Endothelial cell of hepatic sinusoid (primary cell): Measurements from ENCODE around the gene ITGB6.

ENCODE experiments used
- in situ Hi-C: cut with HindIII; loops from 2 replicates; pipeline ENCODE4 v1.10.0; 2017; ENCODE audit warnings: low sequenced_read_pairs

ITGB6 gene

DNA sequence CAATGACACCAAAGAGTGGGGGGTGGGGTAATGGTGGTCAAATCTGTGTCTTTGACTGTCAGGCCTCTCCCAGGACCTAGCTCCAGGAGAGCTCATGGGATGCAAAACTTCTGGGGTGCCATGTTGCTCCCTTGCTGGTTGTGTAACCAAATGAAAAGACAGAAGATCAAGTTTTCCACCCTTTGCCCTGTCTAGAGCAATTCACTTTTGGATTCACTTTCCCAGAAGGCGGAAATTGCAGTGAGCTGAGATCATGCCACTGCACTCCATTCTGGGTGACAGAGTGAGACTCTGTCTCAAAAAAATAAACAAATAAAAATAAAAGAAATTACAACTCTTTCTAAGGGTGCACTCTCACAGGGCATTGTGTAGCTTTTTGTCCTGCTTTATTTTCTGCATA, 102.7 kb downstream of the ITGB6 start:
- in situ Hi-C loops, result loop anchor here (25.0 kb wide), 1 partner anchor 865 kb away; no protein-coding TSS in a partner anchor

DNA sequence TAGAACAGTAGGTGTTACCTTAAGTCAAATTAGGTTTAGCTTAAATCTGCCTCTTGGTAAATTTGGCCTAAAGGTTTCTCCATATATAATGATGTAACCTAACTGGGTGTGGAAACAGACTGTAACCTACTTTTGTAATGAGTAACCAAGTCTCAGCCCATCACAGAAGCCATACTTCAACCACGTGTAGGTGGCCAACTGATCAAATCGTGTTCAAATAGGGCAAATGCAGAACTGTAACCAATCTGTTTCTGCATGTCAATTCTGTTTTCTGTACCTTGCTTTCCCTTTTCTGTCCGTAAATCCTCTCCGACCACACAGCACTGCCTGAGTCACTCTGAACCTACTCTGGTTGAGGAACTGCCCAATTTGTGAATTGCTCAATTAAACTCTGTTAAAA, 103.7 kb downstream of the ITGB6 start:
- in situ Hi-C loops, result loop anchor here (25.0 kb wide), 1 partner anchor 866 kb away; no protein-coding TSS in a partner anchor

DNA sequence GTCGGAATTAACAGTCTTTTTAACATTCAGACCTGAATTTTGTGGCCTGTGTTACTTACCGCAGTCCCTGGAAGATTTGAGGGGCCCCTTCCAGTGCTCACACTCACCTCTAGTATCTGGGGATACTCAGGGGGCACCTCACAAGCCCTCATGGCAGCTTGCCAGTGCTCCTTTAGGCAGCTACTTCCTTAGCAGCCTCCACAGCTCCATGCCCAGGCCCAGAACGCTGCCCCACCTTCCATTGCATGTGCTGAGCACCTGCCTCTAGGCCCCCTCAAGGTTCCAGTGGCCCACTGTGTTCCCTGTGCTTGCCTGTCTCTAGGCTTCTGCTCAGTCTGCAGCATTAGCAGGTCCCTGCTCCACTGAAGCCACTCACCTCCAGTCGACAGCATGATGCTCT, 107.6 kb downstream of the ITGB6 start:
- in situ Hi-C loops, result loop anchor here (25.0 kb wide), 1 partner anchor 870 kb away; no protein-coding TSS in a partner anchor

DNA sequence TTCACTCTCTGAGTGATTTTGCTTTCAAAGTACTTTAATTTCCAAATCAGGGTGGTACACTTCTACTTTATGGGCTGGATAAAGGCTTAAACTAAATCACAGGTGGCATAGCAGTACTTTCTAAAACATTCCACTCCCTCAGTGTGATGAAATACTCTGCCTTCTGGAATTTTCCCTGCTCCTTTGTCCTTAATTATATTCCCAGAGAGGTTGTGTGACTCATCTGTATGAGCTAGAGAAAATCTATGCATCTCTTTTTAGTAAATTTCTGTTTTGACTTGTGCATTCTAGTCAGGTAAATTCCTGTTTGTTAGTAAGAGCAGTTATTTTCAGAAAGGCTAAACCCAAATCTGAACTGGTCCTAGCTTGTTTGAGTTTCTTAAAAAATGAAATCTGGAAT, 108.7 kb downstream of the ITGB6 start:
- in situ Hi-C loops, result loop anchor here (25.0 kb wide), 1 partner anchor 871 kb away; no protein-coding TSS in a partner anchor

DNA sequence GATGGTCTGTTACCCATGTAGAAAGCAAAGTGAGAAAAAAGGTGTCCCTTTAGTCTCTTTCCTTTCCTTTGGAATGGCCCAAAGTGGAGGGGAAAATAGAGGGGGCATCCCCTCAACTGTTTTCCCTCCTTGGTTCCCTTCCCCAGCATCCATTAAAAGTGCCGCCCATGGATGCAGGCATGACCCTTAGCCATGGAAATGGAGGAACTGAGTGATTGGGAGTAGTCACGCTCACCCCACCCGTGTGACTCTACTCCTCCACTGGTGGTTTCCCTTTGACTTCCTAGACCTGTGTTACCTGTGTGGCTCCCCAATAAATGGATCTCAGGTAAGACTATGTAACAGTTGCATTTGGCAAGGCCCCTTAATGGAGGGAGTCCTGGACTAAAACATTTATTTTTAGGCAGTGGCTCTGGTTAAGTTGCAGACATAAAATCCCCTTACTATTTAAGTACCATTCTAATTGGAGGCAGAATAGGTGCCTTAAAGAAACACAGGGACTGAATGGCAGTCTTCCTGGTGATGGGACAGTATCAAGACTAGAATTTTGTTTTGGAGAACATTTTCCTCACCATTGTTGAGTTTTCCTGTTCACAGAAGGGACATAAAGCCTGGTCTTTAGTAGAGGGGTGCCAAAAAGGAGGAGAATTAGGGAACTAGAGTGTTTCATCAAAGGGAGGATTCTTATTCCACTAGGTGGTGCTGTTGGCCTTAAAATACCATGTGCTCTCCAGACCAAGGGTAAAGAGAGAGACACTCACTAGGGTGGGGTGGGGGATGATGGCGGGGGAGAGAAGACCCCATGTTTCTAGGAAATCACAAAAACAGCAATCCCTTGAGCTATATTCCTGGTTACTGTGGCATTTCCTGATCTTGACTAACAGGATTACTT, 112.0 kb downstream of the ITGB6 start:
- in situ Hi-C loops, result loop anchor here (25.0 kb wide), 1 partner anchor 874 kb away; no protein-coding TSS in a partner anchor

DNA sequence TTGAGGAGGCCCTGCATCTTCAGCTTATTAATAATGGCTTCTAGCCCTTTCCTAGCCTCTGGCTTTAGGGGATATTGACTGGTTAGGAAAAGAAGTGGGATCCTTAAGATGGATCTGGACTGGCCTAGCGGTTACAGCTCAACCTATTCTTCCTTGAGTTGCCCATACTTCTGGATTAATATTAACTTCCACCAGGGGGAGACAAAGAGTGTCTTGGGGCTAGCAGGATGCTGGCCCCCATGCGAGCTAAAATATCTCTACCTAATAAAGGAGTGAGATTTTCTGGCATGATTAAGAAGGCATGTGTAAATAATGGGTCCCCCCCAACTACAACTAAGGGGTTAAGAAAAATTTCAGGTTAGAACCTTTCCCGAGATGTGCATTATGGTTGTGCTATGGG, 114.4 kb downstream of the ITGB6 start:
- in situ Hi-C loops, result loop anchor here (25.0 kb wide), 1 partner anchor 877 kb away; no protein-coding TSS in a partner anchor

DNA sequence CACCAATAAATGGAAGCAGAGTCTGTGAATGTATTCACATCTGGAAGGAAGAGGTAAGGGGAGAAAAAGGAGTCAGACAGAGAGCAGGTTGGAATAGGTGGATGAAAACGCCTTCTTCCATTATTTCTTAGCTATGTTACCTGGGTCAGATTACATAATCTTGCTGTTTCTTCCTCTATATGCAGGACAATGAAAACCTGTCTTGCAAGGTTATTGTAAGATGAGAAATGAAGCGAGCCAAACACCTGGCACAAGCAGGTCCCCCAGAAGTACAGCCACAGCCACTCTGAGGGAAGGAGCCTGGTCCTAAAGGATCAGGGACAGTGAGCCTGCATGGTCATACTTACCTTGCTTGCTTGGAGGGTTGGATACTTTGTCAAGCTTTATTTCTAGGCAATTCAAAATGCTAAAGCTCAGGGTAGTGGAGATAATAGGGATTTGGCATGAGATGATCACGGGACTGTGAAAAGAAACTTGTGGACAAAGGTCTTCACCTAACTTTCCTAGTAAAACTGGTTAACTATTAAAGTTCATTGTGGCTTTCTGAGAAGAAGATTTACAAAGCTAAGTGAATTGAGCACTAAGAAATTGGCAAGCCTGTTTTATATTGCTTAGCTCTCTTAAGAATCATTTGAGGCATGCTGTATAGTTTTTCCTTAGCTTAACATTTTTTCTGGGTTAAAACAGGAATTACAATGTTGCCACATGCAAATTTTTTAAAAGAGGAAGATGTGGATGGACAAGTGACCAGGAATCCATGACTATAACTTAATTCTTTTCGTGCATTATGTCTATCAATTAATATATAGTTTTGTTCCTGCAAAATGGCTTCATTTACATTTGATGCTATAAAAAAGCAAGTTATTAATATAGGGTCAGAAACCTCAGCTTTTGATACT, 121.9 kb downstream of the ITGB6 start:
- in situ Hi-C loops, result loop anchor here (25.0 kb wide), 1 partner anchor 884 kb away; no protein-coding TSS in a partner anchor

DNA sequence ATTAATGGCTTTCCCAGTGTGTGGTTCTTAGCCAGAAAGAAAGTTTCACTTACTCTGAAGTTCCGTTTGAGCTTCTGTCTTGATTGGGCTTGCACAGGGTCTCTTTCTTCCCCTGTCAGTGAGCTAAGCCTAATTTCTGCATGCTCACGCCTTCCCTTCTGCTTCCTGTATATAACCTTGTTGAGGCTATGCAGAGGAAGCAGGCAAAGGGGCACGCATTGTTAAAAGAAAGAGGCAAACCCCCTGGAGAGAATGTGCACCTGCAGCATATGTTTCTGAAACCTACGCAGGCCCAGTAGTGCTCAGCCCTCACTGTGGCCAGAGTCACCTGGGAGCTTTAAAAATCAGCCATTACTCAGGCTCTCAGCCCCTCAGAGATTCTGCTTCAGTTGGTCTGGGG, 123.2 kb downstream of the ITGB6 start:
- in situ Hi-C loops, result loop anchor here (25.0 kb wide), 1 partner anchor 885 kb away; no protein-coding TSS in a partner anchor

DNA sequence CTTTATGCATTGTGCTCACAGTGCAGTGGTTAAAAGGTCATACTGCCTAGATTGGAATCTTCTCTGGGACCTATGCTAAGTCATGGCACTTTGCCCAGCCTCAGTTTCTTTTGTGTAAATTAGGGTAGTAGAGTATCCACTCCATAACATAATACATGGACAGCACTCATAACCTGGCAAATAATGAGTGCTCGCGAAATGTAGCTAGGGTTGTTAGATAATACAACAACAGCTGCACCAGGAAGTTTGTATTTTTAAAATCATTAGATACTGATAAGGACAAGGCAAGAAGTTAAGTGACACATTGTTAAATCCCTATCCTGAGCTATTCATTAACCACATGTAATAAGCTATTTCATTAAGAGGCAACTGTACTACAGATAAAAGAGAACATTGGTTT, 123.8 kb downstream of the ITGB6 start:
- in situ Hi-C loops, result loop anchor here (25.0 kb wide), 1 partner anchor 886 kb away; no protein-coding TSS in a partner anchor

DNA sequence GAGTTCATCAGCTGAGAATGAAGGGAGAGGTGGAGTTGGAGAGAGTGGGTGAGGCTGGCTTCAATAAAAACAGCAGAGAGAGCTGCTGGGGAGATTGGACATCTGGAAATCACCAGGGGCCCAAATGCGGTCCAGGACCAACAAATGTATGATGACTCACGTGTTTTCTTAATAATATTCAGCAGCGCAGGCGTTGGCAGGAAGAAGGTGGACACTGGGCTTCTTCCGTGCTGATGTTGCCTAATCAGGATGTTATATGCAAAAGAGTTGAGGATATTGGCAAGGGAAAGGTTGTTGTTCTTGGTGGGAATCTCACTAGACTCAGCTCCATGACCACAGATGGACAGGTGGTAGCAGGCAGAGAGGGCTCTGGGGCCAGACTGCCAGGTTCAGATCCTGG, 124.9 kb downstream of the ITGB6 start:
- in situ Hi-C loops, result loop anchor here (25.0 kb wide), 1 partner anchor 887 kb away; no protein-coding TSS in a partner anchor

DNA sequence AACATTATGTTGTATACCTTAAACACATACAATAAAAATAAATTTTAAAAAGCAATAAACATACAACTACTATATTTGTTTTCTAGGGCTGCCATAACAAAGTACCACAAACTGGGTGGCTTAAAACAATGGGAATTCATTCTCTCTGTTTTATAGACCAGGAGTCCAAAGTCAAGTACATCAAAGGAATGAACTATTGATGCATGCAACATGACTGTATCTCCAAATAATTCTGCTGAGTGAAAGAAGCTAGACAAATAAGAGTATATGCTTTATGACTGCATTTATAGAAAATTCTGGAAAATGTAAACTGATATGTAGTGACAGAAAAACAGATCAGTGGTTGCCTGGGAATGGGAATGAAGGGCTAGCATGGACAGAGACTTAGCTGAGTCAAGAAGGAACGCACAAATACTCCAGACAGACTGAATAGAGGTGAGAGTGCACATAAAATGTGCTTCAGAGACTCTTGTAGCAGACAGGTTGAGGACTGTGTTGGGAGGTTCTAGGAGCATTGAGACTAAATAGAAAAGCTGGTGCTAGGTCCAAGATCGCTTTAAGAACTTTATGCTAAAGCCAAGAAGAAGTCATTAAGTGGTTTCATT, 126.7 kb downstream of the ITGB6 start:
- in situ Hi-C loops, result no loop called here

DNA sequence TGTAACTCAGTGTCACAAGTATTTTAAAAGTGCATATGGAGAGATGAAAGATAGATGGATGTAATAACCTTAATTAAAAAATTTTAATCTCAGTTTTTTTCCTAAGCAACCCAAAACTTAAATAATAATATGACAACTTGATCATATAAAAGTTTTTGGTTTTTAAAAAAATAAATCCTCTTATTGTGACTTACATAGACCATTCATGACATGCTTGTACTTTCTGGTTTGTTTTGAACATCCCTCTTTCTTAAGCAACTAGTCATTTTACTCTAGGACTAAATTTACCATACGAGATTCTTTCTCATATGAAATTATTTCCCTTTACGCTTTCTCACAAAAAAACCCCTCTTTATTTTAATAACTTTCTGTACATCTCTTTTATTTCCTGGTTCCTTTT, 131.2 kb downstream of the ITGB6 start:
- in situ Hi-C loops, result no loop called here

DNA sequence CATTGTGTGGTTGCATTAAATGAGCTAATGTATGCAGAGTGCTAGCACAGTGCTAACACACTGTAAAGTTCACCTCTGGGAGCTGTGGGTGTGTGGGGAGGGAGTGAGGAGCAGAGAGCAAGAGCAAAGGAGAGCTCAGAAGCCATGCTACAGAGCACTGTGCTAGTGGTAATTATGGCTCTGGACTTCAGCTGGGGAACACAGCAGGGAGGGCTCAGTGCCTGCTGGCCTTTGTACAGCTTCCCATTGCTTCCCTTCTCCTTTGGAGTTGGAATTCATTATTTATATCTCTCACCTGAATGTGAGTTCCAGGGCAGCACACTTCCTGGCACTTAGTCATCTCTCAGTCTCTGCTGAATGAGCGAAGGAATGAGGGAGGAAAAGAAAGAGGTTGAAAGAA, 135.2 kb downstream of the ITGB6 start:
- in situ Hi-C loops, result no loop called here

DNA sequence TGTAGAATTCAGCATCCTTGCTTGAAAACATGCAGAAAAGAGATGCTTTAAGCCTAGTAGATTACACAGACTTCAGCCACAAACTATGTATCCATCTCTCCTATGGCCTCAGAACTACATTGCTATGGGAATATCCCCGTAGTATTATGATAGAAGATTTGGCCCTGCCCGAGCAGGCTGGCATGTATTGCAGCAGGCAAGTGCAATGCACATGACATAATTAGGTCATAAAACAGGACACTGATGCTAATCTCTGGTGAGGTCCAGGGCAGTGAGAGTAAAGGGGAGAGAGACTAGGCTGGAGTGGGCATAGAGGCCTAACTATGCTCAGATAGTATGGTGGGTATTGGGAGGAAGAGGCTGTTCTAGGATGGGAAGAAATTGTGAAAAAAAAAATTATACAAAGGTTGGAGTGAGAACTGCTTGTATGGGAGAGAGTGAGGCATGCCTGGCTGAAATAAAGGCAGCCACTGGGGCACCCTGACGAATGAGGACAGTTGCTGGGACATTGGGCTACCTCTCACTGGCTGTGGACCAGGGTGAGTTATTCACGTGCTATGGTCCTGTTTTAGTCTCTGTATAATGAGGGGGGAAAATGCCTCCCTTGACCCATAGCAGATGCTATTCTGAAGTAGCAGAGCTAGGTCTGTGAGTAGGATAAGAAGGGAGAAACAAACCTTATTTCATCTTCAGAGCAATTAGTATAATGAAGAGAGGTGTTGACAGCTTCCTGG, 136.0 kb downstream of the ITGB6 start:
- in situ Hi-C loops, result no loop called here

DNA sequence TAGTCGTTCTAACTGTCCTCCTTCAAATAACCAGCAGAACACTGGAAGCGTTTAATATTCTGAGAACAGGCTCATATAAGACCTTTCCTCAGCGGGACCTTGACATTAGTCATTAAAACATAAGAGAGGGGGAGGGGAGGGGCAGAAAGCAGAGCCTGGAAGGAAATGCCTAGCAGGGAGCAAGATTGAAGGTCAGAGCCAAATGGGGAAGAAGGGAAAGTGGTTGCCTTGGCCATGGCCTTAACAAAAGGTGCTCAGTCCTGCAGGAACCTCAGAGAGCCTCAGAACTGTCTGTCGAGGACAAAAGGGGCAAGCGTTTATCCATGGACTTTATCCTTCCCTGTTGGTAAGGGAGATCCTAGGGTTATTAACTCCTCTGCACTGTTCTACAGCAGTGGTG, 136.8 kb downstream of the ITGB6 start:
- in situ Hi-C loops, result no loop called here

DNA sequence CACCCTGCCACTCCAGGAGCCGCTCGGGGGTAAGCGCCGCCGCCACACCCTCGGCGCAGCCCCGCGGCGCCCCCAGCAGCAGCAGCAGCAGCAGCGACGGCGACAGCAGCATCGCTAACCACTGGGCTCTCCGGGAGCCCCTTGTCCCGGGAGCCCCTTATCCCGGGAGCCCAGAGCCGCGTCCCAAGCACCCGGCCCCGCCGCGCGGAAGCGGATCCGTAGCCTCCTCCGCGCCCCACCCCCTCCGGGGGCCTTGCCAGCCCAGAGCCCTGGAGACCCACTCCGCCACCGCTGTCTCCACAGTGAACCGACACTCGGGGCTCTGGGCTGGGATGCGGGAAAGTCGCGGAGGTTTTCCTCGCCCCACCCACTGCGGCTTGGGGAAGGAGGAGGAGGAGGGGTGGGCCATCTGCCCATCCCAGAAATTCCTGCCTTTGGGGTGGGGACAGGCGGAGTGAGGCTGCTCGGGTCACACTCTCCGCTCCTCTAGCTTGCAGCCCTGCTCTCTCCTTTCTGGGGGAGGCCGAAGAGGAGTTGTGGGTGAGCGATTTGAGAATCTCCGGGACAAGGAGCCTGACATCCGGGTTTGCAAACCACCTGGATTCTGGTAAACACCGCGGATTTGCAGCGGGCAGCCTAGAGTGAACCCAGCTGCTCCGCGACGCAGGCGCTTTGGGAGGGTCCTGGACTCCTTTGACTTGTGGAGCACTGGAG, 137.6 kb downstream of the ITGB6 start, which contains the start of gene PLA2R1:
Gene PLA2R1 (minus strand): TSS at position 324 of the 714 bp plus-strand sequence. CDS start 212 bp downstream, at position 112.
- in situ Hi-C loops, result no loop called here

DNA sequence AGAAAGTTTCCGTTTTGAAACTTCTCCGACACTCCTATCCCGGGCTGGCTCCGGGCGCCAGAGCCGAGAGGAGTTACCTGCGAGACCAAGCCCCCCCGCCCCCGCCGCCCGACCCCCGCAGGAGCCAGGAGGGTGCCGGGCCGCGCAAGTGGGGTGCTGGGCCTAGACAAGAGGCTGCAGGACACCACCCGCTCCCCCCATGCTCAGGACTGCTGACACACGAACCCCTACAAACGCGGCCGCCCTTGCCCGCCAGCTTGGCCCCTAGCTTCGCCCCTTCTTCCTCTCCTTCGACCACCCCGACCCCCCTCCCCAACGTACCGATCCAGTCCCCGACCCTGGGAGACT, 138.2 kb downstream of the ITGB6 start:
- in situ Hi-C loops, result no loop called here

DNA sequence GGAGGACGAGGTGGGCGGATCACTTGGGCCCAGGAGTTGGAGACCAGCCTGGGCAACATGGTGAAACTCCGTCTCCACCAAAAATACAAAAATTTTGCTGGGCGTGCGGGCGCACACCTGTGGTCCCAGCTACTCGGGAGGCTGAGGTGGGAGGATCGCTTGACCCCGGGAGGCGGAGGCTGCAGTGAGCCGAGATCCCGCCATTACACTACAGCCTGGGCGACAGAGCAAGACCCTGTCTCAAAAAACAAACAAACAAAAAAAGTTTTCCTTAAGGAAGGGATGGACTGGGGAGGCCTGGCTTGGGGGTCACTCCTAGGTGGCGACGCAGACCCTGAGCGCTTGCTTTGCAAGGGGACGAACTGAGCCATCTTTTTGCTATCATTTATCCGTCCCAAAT, 138.5 kb downstream of the ITGB6 start:
- in situ Hi-C loops, result no loop called here

DNA sequence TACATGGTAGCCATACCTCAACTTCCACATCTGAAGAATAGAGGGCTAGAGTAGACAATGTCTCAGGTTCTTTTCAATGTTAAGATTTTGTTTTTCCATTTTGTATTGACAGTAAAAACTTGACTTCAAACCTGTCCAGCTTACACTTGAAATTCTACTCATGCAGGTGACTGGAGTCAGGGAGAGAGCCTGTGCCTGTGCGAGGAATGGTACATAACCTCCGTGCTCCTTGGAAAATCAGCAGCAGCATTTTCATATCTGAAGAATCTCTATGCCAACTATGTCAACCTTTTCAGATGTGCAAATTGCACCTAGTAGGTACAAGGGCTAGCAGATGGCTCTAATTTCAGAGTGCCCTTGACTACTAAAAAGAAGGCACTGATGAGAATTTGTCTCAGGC, 139.8 kb downstream of the ITGB6 start:
- in situ Hi-C loops, result no loop called here
